PFSK-1 (cell line): Measurements from ENCODE around the gene SST. TPM values are rescaled to one million over a fixed set of nuclear protein-coding genes. Genes with fewer than 3 reads are reported as not detected.

Experiments
- FOXP2 ChIP-seq: optimal IDR thresholded peaks from 2 replicates; pipeline ENCODE3; 2011; ENCODE audit warnings: borderline replicate concordance, control low read depth, inconsistent platforms; ENCODE audit not compliant: insufficient read depth; ENCODE audit errors: extremely low read length, extremely low read depth
- POLR2AphosphoS5 ChIP-seq: IDR thresholded peaks from 2 replicates; pipeline ENCODE4 v1.6.1; 2012; ENCODE audit warnings: low read depth, mild to moderate bottlenecking, control low read depth, low read length, moderate library complexity
- REST ChIP-seq, 2 experiments: IDR thresholded peaks; 2 replicates each; pipeline versions ENCODE4 v1.6.1 to v1.8.0; 2011 to 2012; ENCODE audit warnings: low read depth in 2 of 2, low read length in 2 of 2, control low read depth in 1 of 2, inconsistent platforms in 1 of 2, mild to moderate bottlenecking in 1 of 2, moderate library complexity in 1 of 2; ENCODE audit not compliant: insufficient read depth in 1 of 2
- SIN3A ChIP-seq: IDR thresholded peaks from 2 replicates; pipeline ENCODE4 v1.6.1; 2012; ENCODE audit warnings: mild to moderate bottlenecking, low read length, moderate library complexity, borderline replicate concordance; ENCODE audit not compliant: insufficient read depth
- TAF1 ChIP-seq: IDR thresholded peaks from 2 replicates; pipeline ENCODE4 v1.6.1; 2012; ENCODE audit warnings: low read length, control low read depth, borderline replicate concordance; ENCODE audit not compliant: insufficient read depth
- polyA plus RNA-seq: library from polyadenylated mRNA; unstranded; fragments of >200 nt; gene quantifications from one replicate; pipeline ENCODE4 v1.2.1, GENCODE V29; 2012; ENCODE audit warnings: low read depth, missing spikeins; ENCODE audit not compliant: insufficient read length

SST gene
- not detected for polyA plus RNA-seq

- TF ChIP-seq POLR2AphosphoS5 = no peak
- TF ChIP-seq SIN3A = peak; percentile 82; the same call in 1 of the 2 replicates
- TF ChIP-seq TAF1 = no peak
- TF ChIP-seq REST (IDR thresholded peaks at IDR 0.05; ENCODE audit: insufficient read depth in 1 of 2, low read depth in 2 of 2, low read length in 2 of 2) = peak; percentile 93 to 97
- TF ChIP-seq FOXP2 = no peak
These were observed at the start of gene SST for GRCh38 chr3:187669675-187670504. TSS of gene SST (minus strand) at chr3:187670394. CDS start at chr3:187670291, 103 bp downstream.

- TF ChIP-seq SIN3A (no peak), REST (IDR thresholded peaks at IDR 0.05; ENCODE audit: insufficient read depth in 1 of 2, low read depth in 2 of 2, low read length in 2 of 2) (no peak), TAF1 (no peak), FOXP2 (no peak), POLR2AphosphoS5 (no peak)
These were observed 49.6 kb upstream of the SST start for GRCh38 chr3:187719628-187720336.

- no peak for TF ChIP-seq REST (IDR thresholded peaks at IDR 0.05; ENCODE audit: insufficient read depth in 1 of 2, low read depth in 2 of 2, low read length in 2 of 2)
- TF ChIP-seq TAF1 = no peak
- no peak for TF ChIP-seq POLR2AphosphoS5
- TF ChIP-seq SIN3A = no peak
- TF ChIP-seq FOXP2 = no peak
These were observed 48.6 kb upstream of the SST start for GRCh38 chr3:187718802-187719201.

- TF ChIP-seq POLR2AphosphoS5 = no peak
- no peak for TF ChIP-seq TAF1
- no peak for TF ChIP-seq SIN3A
- no peak for TF ChIP-seq FOXP2
- TF ChIP-seq REST (IDR thresholded peaks at IDR 0.05; ENCODE audit: insufficient read depth in 1 of 2, low read depth in 2 of 2, low read length in 2 of 2) = no peak
These were observed 47.4 kb upstream of the SST start for GRCh38 chr3:187717572-187717971.
